B cell (primary cell): ENCODE measurements around the gene KRTAP10-7. TPM values are rescaled to one million over a fixed set of nuclear protein-coding genes. Genes with fewer than 3 reads are reported as not detected.

Source experiments
- ATAC-seq: fragments of 200-7000 bp; cut with Tn5 transposase; one replicate; pipeline ENCODE4 v1.10.0; 2021; ENCODE audit warnings: low read depth, mild to moderate bottlenecking, moderate number of reproducible peaks, moderate library complexity
- CTCF ChIA-PET: fragments of 350-600 bp; sonication (Branson Sonifier 250); formaldehyde crosslinking; loops from one replicate; lab custom pipeline; 2021; ENCODE audit warnings: antibody characterized with exemption, inconsistent platforms; lab: Charles Lee
- POLR2A ChIA-PET: fragments of 350-600 bp; sonication (Branson Sonifier 250); formaldehyde crosslinking; loops from one replicate; lab custom pipeline; 2021; ENCODE audit warnings: antibody characterized with exemption; lab: Charles Lee
- DNase-seq: peaks from one replicate; pipeline ENCODE4 v3.0.0; 2013
- H2AFZ ChIP-seq: 2 replicates; pipeline ENCODE4 v1.6.1; 2012; ENCODE audit warnings: mild to moderate bottlenecking, low read depth, low read length; ENCODE audit not compliant: insufficient read depth, poor library complexity, severe bottlenecking
- H3K27ac ChIP-seq, 2 donors: 1 replicate in 1 of 2; 2 replicates in 1 of 2; pipeline ENCODE4 v1.5.1; 2012 to 2013; ENCODE audit warnings: low read length in 2 of 2, mild to moderate bottlenecking in 2 of 2, moderate library complexity in 1 of 2
- H3K27me3 ChIP-seq, 4 experiments: fragments of 200-600 bp in 1 of 4; sonication (generic) in 1 of 4; replicated peaks in 1 of 4; 1 replicate in 2 of 4; 2 replicates in 2 of 4; pipeline versions ENCODE4 v1.6.1 to v1.7.0; 2013 to 2016; ENCODE audit warnings: low read length in 3 of 4, mild to moderate bottlenecking in 2 of 4, mixed read lengths in 1 of 4, moderate library complexity in 1 of 4; ENCODE audit not compliant: insufficient read depth in 4 of 4, control insufficient read depth in 3 of 4; ENCODE audit errors: control extremely low read depth in 1 of 4
- H3K36me3 ChIP-seq, 2 experiments: replicated peaks in 1 of 2; 1 replicate in 1 of 2; 2 replicates in 1 of 2; pipeline versions ENCODE4 v1.6.1 to v1.7.1; 2013; ENCODE audit warnings: low read length in 1 of 2; ENCODE audit not compliant: insufficient read depth in 2 of 2, control insufficient read depth in 1 of 2; ENCODE audit errors: control extremely low read depth in 1 of 2, extremely low read depth in 1 of 2
- H3K4me1 ChIP-seq, 2 donors: fragments of 200-600 bp in 1 of 2; sonication (generic) in 1 of 2; 1 replicate in 1 of 2; 2 replicates in 1 of 2; pipeline versions ENCODE4 v1.5.1 to v1.6.1; 2013 to 2017; ENCODE audit warnings: low read length in 2 of 2; ENCODE audit not compliant: control insufficient read depth in 2 of 2, insufficient read depth in 2 of 2
- H3K4me2 ChIP-seq: replicated peaks from 2 replicates; pipeline ENCODE3; 2012; ENCODE audit warnings: mild to moderate bottlenecking, low read depth, low read length; ENCODE audit not compliant: poor library complexity, severe bottlenecking
- H3K4me3 ChIP-seq, 5 experiments: fragments of 200-600 bp in 1 of 5; sonication (generic) in 1 of 5; 1 replicate in 3 of 5; 2 replicates in 2 of 5; pipeline versions ENCODE4 v1.5.1 to v1.7.0; 2011 to 2016; ENCODE audit warnings: low read length in 4 of 5, mild to moderate bottlenecking in 4 of 5, low read depth in 2 of 5, control low read depth in 1 of 5, moderate library complexity in 1 of 5; ENCODE audit not compliant: insufficient read depth in 1 of 5; ENCODE audit errors: control extremely low read depth in 1 of 5, extremely low read depth in 1 of 5
- H3K79me2 ChIP-seq: fragments of 200-600 bp; sonication (generic); one replicate; pipeline ENCODE4 v1.6.0; 2016; ENCODE audit warnings: low read length; ENCODE audit not compliant: control insufficient read depth, insufficient read depth
- H3K9ac ChIP-seq: fragments of 200-600 bp; sonication (generic); 2 replicates; pipeline ENCODE4 v1.6.1; 2017; ENCODE audit warnings: mild to moderate bottlenecking, low read length, moderate library complexity
- H3K9me3 ChIP-seq, 3 donors: one replicate each; pipeline versions ENCODE4 v1.6.1 to v1.7.1; 2013; ENCODE audit warnings: low read length in 2 of 3; ENCODE audit not compliant: control insufficient read depth in 2 of 3, insufficient read depth in 1 of 3; ENCODE audit errors: control extremely low read depth in 1 of 3
- H4K20me1 ChIP-seq: 2 replicates; pipeline ENCODE4 v1.6.0; 2012; ENCODE audit warnings: mild to moderate bottlenecking, low read length; ENCODE audit not compliant: insufficient read depth, control insufficient read depth, poor library complexity, severe bottlenecking
- H3K27ac Mint-ChIP-seq: one replicate; pipeline ENCODE4 v1.8.0; 2021; ENCODE audit warnings: mixed read lengths
- H3K27me3 Mint-ChIP-seq: one replicate; pipeline ENCODE4 v1.8.0; 2021; ENCODE audit warnings: mixed read lengths
- H3K4me1 Mint-ChIP-seq: one replicate; pipeline ENCODE4 v1.8.0; 2021; ENCODE audit warnings: mixed read lengths
- H3K4me3 Mint-ChIP-seq: one replicate; pipeline ENCODE4 v1.8.0; 2021; ENCODE audit warnings: mixed read lengths
- H3K9me3 Mint-ChIP-seq: one replicate; pipeline ENCODE4 v1.8.0; 2022; ENCODE audit warnings: mixed read lengths; ENCODE audit not compliant: insufficient read depth
- EZH2 ChIP-seq: IDR thresholded peaks from 2 replicates; pipeline ENCODE4 v1.6.1; 2012; ENCODE audit warnings: borderline replicate concordance, low read depth, mild to moderate bottlenecking, moderate library complexity, low read length; ENCODE audit not compliant: insufficient read depth, poor library complexity, severe bottlenecking
- WGBS: methylation state at CpG from one replicate; pipeline ENCODE4 v1.1.5; 2013; ENCODE audit warnings: missing lambda C conversion rate; ENCODE audit not compliant: insufficient coverage; 5-methylcytosine and 5-hydroxymethylcytosine counted together
- intact Hi-C: fragments of 100-400 bp; cut with micrococcal nuclease; formaldehyde crosslinking; loops from one replicate; pipeline ENCODE4 v1.10.0; 2022
- polyA plus RNA-seq: library from polyadenylated mRNA; depleted of rRNA; stranded (reverse); fragments of >200 nt; gene quantifications from 2 replicates; pipeline ENCODE4 v1.2.3, GENCODE V29; 2012
- total RNA-seq, 2 donors: library from RNA; stranded (reverse); fragments of 120-200 nt in 1 of 2; gene quantifications; 1 replicate in 1 of 2; 2 replicates in 1 of 2; pipeline versions ENCODE4 v1.2.3 to v1.2.4, GENCODE V29; 2013 to 2022
- TF ChIP-seq, protein P1 (sequence below): fragments of 200-600 bp; IDR thresholded peaks from one replicate; pipeline ENCODE4 v1.8.0; 2022; ENCODE audit warnings: antibody characterized with exemption, mild to moderate bottlenecking

The KRTAP10-7 gene
- total and polyA plus RNA-seq, 2 donors (not counting 1 experiment from before 2014, with no cell fraction given), result not detected

DNA sequence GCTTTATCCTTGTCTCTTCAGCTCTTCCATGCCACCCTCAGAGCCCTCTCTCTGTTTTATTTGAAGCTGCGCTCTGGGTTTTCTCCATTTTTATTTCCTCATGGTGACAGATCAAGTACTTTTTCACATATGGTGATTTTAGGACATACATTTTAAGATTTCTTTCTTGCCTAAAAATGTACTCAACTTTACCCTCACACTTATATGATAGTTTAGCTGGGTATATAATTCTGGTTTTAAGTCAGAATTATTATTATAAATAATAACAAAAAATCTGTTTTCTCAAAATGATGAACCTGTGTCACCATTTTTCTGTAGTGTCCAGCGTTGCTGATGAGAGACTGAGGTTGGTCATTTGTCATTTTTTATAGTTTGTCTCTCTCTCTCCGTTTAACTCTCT is 19.2 kb upstream of the KRTAP10-7 start:
- Histone ChIP-seq H4K20me1 (no peaks in the 10 kb centered on the region), H3K9me3 (peaks cover 3 to 54% (median 28%) of the 10 kb centered on the region in 3 donors), H3K27me3 (peaks cover 0 to 17% (median 5%) of the 10 kb centered on the region in 4 experiments), H3K27ac (no peak overlapping the region), H3K4me2 (no peak overlapping the region), H3K4me3 (no peak overlapping the region), H3K79me2 (no peaks in the 10 kb centered on the region), H3K36me3 (no peaks in the 10 kb centered on the region), H3K9ac (no peak overlapping the region), H3K4me1 (no peaks in the 10 kb centered on the region), H2AFZ (no peak overlapping the region)
- ChIA-PET POLR2A (no interaction called here), CTCF (no interaction called here)
- Mint-ChIP-seq H3K4me3 (no peak overlapping the region), H3K27ac (no peak overlapping the region), H3K4me1 (no peaks in the 10 kb centered on the region), H3K27me3 (peaks cover 33% of the 10 kb centered on the region), H3K9me3 (peaks cover 6% of the 10 kb centered on the region)
- intact Hi-C loops, result no loop called here
- no peak for ATAC-seq
- no peak for DNase-seq
- WGBS, result no CpG with 5 or more reads among the region's 3 CpGs
- no peak for TF ChIP-seq EZH2
- TF ChIP-seq, protein P1, sequence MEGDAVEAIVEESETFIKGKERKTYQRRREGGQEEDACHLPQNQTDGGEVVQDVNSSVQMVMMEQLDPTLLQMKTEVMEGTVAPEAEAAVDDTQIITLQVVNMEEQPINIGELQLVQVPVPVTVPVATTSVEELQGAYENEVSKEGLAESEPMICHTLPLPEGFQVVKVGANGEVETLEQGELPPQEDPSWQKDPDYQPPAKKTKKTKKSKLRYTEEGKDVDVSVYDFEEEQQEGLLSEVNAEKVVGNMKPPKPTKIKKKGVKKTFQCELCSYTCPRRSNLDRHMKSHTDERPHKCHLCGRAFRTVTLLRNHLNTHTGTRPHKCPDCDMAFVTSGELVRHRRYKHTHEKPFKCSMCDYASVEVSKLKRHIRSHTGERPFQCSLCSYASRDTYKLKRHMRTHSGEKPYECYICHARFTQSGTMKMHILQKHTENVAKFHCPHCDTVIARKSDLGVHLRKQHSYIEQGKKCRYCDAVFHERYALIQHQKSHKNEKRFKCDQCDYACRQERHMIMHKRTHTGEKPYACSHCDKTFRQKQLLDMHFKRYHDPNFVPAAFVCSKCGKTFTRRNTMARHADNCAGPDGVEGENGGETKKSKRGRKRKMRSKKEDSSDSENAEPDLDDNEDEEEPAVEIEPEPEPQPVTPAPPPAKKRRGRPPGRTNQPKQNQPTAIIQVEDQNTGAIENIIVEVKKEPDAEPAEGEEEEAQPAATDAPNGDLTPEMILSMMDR, result no peak

DNA sequence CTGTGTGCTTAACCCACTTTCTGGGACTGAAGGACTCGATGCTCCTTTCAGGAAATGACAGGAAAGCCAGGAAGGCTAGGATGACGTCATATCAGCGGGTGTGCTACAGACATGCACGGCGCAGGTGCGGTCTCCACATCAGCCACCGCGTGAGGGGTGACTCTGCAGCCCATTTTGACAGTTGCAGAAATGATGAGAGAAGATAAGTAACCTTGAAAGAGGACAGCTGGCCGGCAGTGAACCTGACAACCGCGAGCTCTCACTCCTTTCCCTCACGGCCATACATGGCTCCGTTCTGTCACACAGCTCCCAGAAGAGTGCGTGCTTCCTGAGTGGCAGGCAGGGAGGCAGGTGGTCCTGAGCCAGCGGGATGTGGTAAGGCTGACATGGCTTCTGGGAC is 18.3 kb upstream of the KRTAP10-7 start:
- Mint-ChIP-seq H3K4me3 (no peak overlapping the region), H3K9me3 (peaks cover 6% of the 10 kb centered on the region), H3K4me1 (no peaks in the 10 kb centered on the region), H3K27me3 (peaks cover 42% of the 10 kb centered on the region), H3K27ac (no peak overlapping the region)
- no peaks in the 10 kb centered on the region for H3K79me2 ChIP-seq
- H3K4me3 ChIP-seq, result no peak overlapping the region
- H3K27me3 ChIP-seq, result peaks cover 0 to 18% (median 5%) of the 10 kb centered on the region in 4 experiments
- no peak overlapping the region for H3K27ac ChIP-seq
- H3K9me3 ChIP-seq, result peaks cover 3 to 48% (median 23%) of the 10 kb centered on the region in 3 donors
- H4K20me1 ChIP-seq, result no peaks in the 10 kb centered on the region
- H2AFZ ChIP-seq, result no peak overlapping the region
- DNase-seq (no peak), ATAC-seq (no peak)
- no peak overlapping the region for H3K4me2 ChIP-seq
- intact Hi-C loops, result no loop called here
- TF ChIP-seq EZH2, result no peak
- TF ChIP-seq, protein P1, result no peak
- H3K36me3 ChIP-seq, result no peaks in the 10 kb centered on the region
- CTCF ChIA-PET, result no interaction called here
- H3K9ac ChIP-seq, result no peak overlapping the region
- 84% methylated on average over 12 of the region's 15 CpGs for WGBS
- POLR2A ChIA-PET, result no interaction called here
- H3K4me1 ChIP-seq, result no peaks in the 10 kb centered on the region
